ENCODE data around the gene CCDC60. TPM values are rescaled to one million over a fixed set of nuclear protein-coding genes. Genes with fewer than 3 reads are reported as not detected.

Gene CCDC60
- total and polyA plus RNA-seq, 2 of the 13 experiments (the other 11 are each of a cell fraction or from before 2014, with no cell fraction given), result not detected

DNA sequence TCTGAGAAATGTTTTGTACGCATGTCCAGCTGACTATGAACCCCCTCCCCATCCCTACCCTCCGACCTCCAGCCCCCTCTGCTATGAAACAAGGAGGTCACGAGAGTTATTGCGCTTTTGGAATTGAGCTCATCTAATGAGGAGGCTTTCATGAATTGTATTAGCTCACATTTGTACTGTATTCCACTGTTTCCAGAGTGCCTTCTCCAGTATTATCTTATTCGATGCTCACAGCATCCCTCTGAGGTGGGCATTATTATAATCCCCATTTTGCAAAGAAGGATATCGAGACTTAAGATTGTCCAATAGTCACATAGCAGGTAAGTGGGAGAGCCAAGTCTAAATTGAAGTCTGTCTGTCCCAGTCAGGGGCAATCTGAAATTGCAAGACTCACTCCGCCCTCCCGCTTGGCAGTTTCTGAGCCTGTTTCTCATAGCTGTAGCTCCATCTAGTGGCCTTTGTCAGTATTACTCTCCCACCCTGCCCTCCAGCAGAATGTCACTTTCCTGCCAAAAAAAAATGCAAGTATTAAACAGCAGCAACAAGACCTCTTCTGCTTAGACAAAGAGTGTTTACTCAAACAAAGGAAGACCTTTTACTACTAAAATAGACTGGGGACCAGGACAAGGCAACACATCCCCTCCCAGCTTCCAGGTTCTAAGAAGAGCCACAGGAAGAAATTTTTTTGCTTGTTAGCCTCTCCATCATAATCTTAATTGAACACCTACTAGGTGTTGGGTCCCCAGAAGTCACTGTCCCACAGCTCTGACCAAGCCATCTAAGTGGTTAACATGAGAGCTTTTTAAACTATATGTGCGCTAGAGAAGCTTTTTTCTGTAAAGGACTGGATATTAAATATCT is 210.5 kb downstream of the CCDC60 start (continued):
- TF ChIP-seq ZNF574 (CRISPR knock-in tag; IDR thresholded peaks at IDR 0.05), result 0 out of 2 replicates have a peak, but pooled peaks have one; percentile 26
- no peak for TF ChIP-seq PCBP1 (IDR thresholded peaks at IDR 0.05; ENCODE audit: borderline replicate concordance, low read depth, low read length)
- no peak for TF ChIP-seq RARA (CRISPR knock-in tag; IDR thresholded peaks at IDR 0.05)
- TF ChIP-seq ZNF318 (CRISPR knock-in tag; IDR thresholded peaks at IDR 0.05), result no peak
- no peak for TF ChIP-seq ZNF878 (CRISPR knock-in tag; IDR thresholded peaks at IDR 0.05)
- no peak for TF ChIP-seq ARID2 (CRISPR knock-in tag; IDR thresholded peaks at IDR 0.05; ENCODE audit: borderline replicate concordance)
- TF ChIP-seq ADNP (CRISPR knock-in tag; IDR thresholded peaks at IDR 0.05), result no peak
- TF ChIP-seq STAG1 (CRISPR knock-in tag; IDR thresholded peaks at IDR 0.05), result peak; percentile 81
- TF ChIP-seq DMAP1 (CRISPR knock-in tag; IDR thresholded peaks at IDR 0.05), result no peak
- TF ChIP-seq ZNF558 (CRISPR knock-in tag; IDR thresholded peaks at IDR 0.05; ENCODE audit: borderline replicate concordance), result no peak
- peak; percentile 32 for TF ChIP-seq XRCC5 (optimal IDR thresholded peaks at IDR 0.05; ENCODE audit: low read length)
- TF ChIP-seq ZBTB26 (CRISPR knock-in tag; IDR thresholded peaks at IDR 0.05; ENCODE audit: borderline replicate concordance), result no peak
- TF ChIP-seq, protein P1, sequence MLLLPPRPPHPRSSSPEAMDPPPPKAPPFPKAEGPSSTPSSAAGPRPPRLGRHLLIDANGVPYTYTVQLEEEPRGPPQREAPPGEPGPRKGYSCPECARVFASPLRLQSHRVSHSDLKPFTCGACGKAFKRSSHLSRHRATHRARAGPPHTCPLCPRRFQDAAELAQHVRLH (CRISPR knock-in tag; IDR thresholded peaks at IDR 0.05; ENCODE audit: borderline replicate concordance, low read depth), result no peak
- TF ChIP-seq RAD21 (CRISPR knock-in tag; IDR thresholded peaks at IDR 0.05), result peak; percentile 59; the same call in 1 of the 2 replicates
- no peak for TF ChIP-seq ZNF253 (CRISPR knock-in tag; IDR thresholded peaks at IDR 0.05; ENCODE audit: borderline replicate concordance)
- no peak for TF ChIP-seq DPF2 (CRISPR knock-in tag; IDR thresholded peaks at IDR 0.05; ENCODE audit: borderline replicate concordance, low read depth)
- no peak for TF ChIP-seq ZKSCAN5 (CRISPR knock-in tag; IDR thresholded peaks at IDR 0.05)
